Measurements from ENCODE around the gene SPTSSA.

GRCh38 chr14:34482463-34482862, 20.4 kb upstream of the SPTSSA start:
- TF ChIP-seq POLR2A (IDR thresholded peaks at IDR 0.05) (no peak), POLR2AphosphoS5 (IDR thresholded peaks at IDR 0.05) (no peak)
